ENCODE results near the gene SLX1A.

DNA sequence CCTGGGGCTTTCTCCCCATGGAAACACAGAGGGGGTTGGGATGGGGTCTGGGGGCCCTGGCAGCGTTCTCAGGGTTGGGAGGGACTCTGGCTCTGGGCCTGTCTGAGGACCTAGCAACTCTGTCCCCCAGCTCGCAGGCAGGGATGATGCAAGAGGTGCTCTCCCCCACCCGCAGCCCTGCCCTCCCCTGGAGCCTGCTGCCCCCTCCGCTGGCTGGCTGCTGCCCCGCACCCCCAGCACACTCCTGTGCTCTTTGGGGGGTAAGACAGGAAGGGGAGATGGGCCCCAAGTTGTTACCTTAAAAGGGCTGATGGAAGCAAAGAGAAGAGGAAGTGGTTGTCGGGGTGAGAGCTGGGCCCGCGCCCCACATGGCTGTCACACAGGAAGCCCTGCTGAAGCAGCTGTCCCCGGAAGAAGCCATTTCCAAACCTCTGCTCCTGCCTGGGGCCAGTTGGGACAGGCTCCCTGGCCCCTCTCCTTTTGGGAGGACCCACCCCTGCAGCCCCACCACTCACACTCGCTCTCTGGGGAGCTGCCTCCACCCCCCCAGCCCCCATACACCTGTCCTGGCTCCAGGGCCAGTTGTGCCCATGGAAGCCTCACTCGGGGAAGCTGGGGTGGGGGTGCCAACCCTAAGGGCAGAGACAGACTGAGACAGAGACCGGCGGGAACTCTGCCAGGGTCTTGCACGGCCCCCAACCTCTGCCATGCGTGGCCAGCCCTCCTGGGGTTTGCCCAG, 7.8 kb upstream of the SLX1A start:
- no peak for TF ChIP-seq EZH2 (IDR thresholded peaks at IDR 0.05; ENCODE audit: borderline replicate concordance, low read length)
- TF ChIP-seq, protein P1, sequence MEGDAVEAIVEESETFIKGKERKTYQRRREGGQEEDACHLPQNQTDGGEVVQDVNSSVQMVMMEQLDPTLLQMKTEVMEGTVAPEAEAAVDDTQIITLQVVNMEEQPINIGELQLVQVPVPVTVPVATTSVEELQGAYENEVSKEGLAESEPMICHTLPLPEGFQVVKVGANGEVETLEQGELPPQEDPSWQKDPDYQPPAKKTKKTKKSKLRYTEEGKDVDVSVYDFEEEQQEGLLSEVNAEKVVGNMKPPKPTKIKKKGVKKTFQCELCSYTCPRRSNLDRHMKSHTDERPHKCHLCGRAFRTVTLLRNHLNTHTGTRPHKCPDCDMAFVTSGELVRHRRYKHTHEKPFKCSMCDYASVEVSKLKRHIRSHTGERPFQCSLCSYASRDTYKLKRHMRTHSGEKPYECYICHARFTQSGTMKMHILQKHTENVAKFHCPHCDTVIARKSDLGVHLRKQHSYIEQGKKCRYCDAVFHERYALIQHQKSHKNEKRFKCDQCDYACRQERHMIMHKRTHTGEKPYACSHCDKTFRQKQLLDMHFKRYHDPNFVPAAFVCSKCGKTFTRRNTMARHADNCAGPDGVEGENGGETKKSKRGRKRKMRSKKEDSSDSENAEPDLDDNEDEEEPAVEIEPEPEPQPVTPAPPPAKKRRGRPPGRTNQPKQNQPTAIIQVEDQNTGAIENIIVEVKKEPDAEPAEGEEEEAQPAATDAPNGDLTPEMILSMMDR (IDR thresholded peaks at IDR 0.05; ENCODE audit: low read length), result no peak
